ENCODE data around the gene XPO6.

Gene XPO6

DNA sequence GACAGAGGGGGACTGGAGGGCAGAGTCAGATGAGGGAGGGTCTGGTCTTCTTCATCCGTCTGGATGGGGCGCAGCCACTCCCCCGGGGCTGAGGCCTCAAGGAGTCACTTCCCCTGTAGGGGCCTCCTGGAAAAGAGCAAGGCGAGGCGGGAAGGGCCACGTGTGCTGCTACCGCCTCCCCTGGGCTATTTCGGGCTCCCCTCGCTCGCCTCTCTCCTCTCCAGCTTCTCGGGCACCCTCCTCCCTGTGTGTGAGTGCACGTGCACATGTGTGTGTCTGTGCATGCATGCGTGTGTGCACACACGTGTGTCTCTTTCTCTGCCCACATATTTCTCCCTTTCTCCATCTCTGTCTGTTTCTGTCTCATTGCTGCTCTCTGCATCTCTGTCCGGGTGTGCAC lies 158.3 kb downstream of the XPO6 start:
- H3K4me3 ChIP-seq (replicated peaks; ENCODE audit: low read depth, low read length), result no peak overlapping the region
- no peak for DNase-seq (ENCODE audit: extremely low read depth, low read depth)
- TF ChIP-seq, protein P1, sequence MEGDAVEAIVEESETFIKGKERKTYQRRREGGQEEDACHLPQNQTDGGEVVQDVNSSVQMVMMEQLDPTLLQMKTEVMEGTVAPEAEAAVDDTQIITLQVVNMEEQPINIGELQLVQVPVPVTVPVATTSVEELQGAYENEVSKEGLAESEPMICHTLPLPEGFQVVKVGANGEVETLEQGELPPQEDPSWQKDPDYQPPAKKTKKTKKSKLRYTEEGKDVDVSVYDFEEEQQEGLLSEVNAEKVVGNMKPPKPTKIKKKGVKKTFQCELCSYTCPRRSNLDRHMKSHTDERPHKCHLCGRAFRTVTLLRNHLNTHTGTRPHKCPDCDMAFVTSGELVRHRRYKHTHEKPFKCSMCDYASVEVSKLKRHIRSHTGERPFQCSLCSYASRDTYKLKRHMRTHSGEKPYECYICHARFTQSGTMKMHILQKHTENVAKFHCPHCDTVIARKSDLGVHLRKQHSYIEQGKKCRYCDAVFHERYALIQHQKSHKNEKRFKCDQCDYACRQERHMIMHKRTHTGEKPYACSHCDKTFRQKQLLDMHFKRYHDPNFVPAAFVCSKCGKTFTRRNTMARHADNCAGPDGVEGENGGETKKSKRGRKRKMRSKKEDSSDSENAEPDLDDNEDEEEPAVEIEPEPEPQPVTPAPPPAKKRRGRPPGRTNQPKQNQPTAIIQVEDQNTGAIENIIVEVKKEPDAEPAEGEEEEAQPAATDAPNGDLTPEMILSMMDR (IDR thresholded peaks at IDR 0.05; ENCODE audit: low read depth, low read length, missing control alignments), result no peak

DNA sequence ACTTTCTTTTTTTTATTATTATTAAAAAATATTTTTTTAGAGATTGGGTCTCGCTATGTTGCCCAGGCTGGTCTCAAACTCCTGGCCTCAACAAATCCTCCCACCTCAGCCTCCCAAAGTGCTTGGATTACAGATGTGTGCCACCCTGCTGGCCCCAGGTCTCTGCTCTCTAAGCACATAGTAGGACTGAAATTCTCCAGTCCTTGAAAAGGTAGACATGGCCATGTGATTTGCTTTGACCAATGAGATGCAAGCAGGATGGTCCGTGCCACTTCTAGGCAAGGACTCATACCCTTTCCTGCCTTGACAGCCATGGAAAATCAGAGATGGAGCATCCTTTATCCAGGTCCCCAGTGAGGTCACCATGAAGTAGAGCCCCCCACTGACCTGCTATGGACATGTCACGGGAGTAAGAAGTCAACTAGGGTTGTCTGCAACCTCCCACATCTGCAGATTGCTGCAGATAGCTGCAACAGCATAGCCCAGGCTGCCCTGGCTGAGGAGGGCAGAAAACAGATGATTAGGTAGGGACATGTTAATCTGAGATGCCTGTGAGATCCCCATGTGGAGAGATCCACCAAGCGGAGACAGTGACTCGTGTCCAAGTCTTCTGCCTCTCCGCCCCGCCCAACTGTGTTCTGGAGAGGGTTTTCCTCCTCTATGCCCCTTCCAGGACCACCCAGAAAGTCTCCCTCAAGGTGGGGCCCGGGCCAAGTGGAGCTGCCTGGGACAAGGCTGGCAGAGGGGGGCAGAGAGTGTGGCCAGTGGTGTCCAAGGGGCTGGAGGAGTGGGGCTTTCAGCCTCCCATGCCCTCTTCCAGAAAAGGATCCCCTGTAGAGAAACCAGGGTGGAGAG lies 159.3 kb downstream of the XPO6 start:
- TF ChIP-seq, protein P1 (IDR thresholded peaks at IDR 0.05; ENCODE audit: low read depth, low read length, missing control alignments), result no peak
- H3K4me3 ChIP-seq (replicated peaks; ENCODE audit: low read depth, low read length), result no peak overlapping the region
- no peak for DNase-seq (ENCODE audit: extremely low read depth, low read depth)

DNA sequence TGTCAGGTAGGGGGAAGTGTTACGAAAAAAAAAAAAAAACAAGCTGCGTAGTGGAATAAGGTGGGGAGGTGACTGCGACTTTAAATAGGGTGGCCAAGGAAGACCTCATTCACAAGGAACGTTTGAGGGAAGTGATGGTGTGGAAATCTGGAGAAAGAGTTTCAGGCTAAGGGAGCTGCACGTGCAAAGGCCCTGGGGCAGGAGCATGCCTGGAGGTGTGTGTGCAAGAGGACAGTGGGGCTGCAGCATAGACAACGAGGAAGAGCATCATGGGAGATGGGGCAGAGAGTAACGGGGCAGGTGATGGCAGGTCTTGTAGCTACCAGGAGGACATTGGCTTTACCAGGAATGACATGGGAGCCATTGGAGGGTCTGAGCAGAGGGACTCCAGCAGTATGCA lies 160.3 kb downstream of the XPO6 start:
- no peak for DNase-seq (ENCODE audit: extremely low read depth, low read depth)
- TF ChIP-seq, protein P1 (IDR thresholded peaks at IDR 0.05; ENCODE audit: low read depth, low read length, missing control alignments), result no peak
- no peak overlapping the region for H3K4me3 ChIP-seq (replicated peaks; ENCODE audit: low read depth, low read length)
